Measurements from ENCODE around the gene ADAMTS18.

DNA sequence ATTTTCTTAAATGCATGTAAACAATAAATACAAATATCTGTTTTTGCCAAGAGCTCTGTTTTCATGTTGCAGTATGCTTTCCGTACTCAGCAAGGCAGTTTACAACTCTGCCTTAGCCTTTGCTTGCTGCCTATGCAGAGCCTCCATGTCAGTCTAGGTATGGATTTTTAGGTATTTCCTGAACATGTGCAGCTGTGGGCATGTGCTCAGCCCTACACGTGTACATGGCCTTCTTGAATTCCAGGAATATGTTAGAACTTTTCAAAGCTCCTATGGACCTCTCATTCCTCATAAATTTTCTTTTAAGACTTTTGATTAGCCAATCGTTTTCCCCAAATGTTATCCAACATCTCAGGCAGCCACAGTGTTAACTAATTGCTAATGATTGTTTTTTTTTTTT is 171.9 kb downstream of the ADAMTS18 start:
- TF ChIP-seq, protein P1, sequence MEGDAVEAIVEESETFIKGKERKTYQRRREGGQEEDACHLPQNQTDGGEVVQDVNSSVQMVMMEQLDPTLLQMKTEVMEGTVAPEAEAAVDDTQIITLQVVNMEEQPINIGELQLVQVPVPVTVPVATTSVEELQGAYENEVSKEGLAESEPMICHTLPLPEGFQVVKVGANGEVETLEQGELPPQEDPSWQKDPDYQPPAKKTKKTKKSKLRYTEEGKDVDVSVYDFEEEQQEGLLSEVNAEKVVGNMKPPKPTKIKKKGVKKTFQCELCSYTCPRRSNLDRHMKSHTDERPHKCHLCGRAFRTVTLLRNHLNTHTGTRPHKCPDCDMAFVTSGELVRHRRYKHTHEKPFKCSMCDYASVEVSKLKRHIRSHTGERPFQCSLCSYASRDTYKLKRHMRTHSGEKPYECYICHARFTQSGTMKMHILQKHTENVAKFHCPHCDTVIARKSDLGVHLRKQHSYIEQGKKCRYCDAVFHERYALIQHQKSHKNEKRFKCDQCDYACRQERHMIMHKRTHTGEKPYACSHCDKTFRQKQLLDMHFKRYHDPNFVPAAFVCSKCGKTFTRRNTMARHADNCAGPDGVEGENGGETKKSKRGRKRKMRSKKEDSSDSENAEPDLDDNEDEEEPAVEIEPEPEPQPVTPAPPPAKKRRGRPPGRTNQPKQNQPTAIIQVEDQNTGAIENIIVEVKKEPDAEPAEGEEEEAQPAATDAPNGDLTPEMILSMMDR (conservative IDR thresholded peaks at IDR 0.05; ENCODE audit: low read depth, low read length), result no peak
- TF ChIP-seq EZH2 (IDR thresholded peaks at IDR 0.05; ENCODE audit: low read length, unreplicated experiment) (no peak), EZH2phosphoT487 (IDR thresholded peaks at IDR 0.05; ENCODE audit: borderline replicate concordance, low read length) (no peak)
